NCI-H345 (cell line): ENCODE measurements around the gene CREB3.

Experiments
- DNase-seq: peaks from one replicate; lab custom pipeline; 2025; lab: John Stamatoyannopoulos, UW

CREB3 gene

GRCh38 chr9:35749515-35750255 is 17.2 kb downstream of the CREB3 start:
- DNase-seq, result no peak

GRCh38 chr9:35750256-35750531 is 17.7 kb downstream of the CREB3 start:
- DNase-seq, result no peak

GRCh38 chr9:35753466-35753865 is 21.0 kb downstream of the CREB3 start:
- DNase-seq, result no peak

GRCh38 chr9:35754264-35754663 is 21.8 kb downstream of the CREB3 start, which contains the start of gene MSMP:
TSS of gene MSMP (minus strand) at chr9:35754276. CDS start at chr9:35754129, 147 bp downstream.
- DNase-seq, result no peak

- DNase-seq, result no peak
These were observed 22.6 kb downstream of the CREB3 start for GRCh38 chr9:35755071-35755470.

GRCh38 chr9:35756275-35757225 is 24.1 kb downstream of the CREB3 start:
- peak; percentile 76 for DNase-seq

- DNase-seq, result peak; percentile 71
These were observed 24.9 kb downstream of the CREB3 start for GRCh38 chr9:35757226-35757891.

- no peak for DNase-seq
These were observed 25.4 kb downstream of the CREB3 start for GRCh38 chr9:35757892-35758275.

- DNase-seq, result no peak
These were observed 26.1 kb downstream of the CREB3 start for GRCh38 chr9:35758475-35759050.

GRCh38 chr9:35759795-35760194 is 27.3 kb downstream of the CREB3 start:
- DNase-seq, result no peak

- no peak for DNase-seq
These were observed 28.2 kb downstream of the CREB3 start for GRCh38 chr9:35760651-35761050.

GRCh38 chr9:35763181-35763580 is 30.7 kb downstream of the CREB3 start:
- no peak for DNase-seq

- DNase-seq, result no peak
These were observed 31.3 kb downstream of the CREB3 start for GRCh38 chr9:35763803-35764202.

GRCh38 chr9:35766997-35767396 is 34.5 kb downstream of the CREB3 start:
- no peak for DNase-seq

- no peak for DNase-seq
These were observed 35.0 kb downstream of the CREB3 start for GRCh38 chr9:35767458-35767857.

- no peak for DNase-seq
These were observed 37.3 kb downstream of the CREB3 start for GRCh38 chr9:35769763-35770162.

GRCh38 chr9:35771075-35771433 is 38.6 kb downstream of the CREB3 start:
- no peak for DNase-seq

- peak; percentile 64 for DNase-seq
These were observed 39.1 kb downstream of the CREB3 start for GRCh38 chr9:35771534-35771933.

- DNase-seq, result peak; percentile 18
These were observed 39.5 kb downstream of the CREB3 start for GRCh38 chr9:35771943-35772342.

GRCh38 chr9:35774907-35775635 is 42.6 kb downstream of the CREB3 start:
- peak; percentile 35 for DNase-seq

- DNase-seq, result peak; percentile 92
These were observed 43.6 kb downstream of the CREB3 start for GRCh38 chr9:35776018-35776417.

- no peak for DNase-seq
These were observed 46.0 kb downstream of the CREB3 start for GRCh38 chr9:35778496-35778895.
